ENCODE measurements around the gene TTC28. TPM values are rescaled to one million over a fixed set of nuclear protein-coding genes. Genes with fewer than 3 reads are reported as not detected.

Gene TTC28
- polyA plus RNA-seq, 1 donor from 2014 or later, result 14.8 TPM

- Histone ChIP-seq H3F3A (ENCODE audit: insufficient read depth, low read length, poor library complexity, severe bottlenecking) (no peaks in the 10 kb centered on the region), H3K36me3 (ENCODE audit: insufficient read depth, low read length) (peaks cover 9% of the 10 kb centered on the region), H3K4me3 (ENCODE audit: low read length) (no peak overlapping the region), H3K4me2 (ENCODE audit: low read length) (no peak overlapping the region), H3K9ac (ENCODE audit: low read length) (no peak overlapping the region), H3K9me2 (ENCODE audit: insufficient read depth, low read length) (no peaks in the 10 kb centered on the region), H4K20me1 (ENCODE audit: insufficient read depth) (no peaks in the 10 kb centered on the region), H3K9me3 (ENCODE audit: low read length) (no peaks in the 10 kb centered on the region), H3K27ac (ENCODE audit: low read length) (no peak overlapping the region), H3K79me2 (replicated peaks; ENCODE audit: insufficient read depth, low read length) (no peaks in the 10 kb centered on the region), H2AFZ (ENCODE audit: low read depth, low read length) (no peak overlapping the region), H3K27me3 (ENCODE audit: insufficient read depth, low read depth, low read length) (no peaks in the 10 kb centered on the region)
- TF ChIP-seq RAD21 (conservative IDR thresholded peaks at IDR 0.05) (no peak), CTCF (IDR thresholded peaks at IDR 0.05; ENCODE audit: poor library complexity, severe bottlenecking) (no peak), REST (IDR thresholded peaks at IDR 0.05; ENCODE audit: borderline replicate concordance) (no peak), MXI1 (conservative IDR thresholded peaks at IDR 0.05; ENCODE audit: poor library complexity, severe bottlenecking) (no peak), EZH2 (IDR thresholded peaks at IDR 0.05; ENCODE audit: borderline replicate concordance, insufficient read depth, low read length, poor library complexity, severe bottlenecking) (no peak), TAF1 (IDR thresholded peaks at IDR 0.05; ENCODE audit: low read depth) (no peak), POLR2AphosphoS5 (IDR thresholded peaks at IDR 0.05) (no peak), SMC3 (conservative IDR thresholded peaks at IDR 0.05; ENCODE audit: poor library complexity) (no peak), EP300 (conservative IDR thresholded peaks at IDR 0.05; ENCODE audit: poor library complexity, severe bottlenecking) (no peak)
Observed at GRCh38 chr22:27991586-27992293, 687.9 kb downstream of the TTC28 start.

- Histone ChIP-seq H3K4me2 (ENCODE audit: low read length) (no peak overlapping the region), H3K4me3 (ENCODE audit: low read length) (no peak overlapping the region), H3F3A (ENCODE audit: insufficient read depth, low read length, poor library complexity, severe bottlenecking) (no peaks in the 10 kb centered on the region), H3K9me3 (ENCODE audit: low read length) (no peaks in the 10 kb centered on the region), H3K36me3 (ENCODE audit: insufficient read depth, low read length) (peaks cover 9% of the 10 kb centered on the region), H3K9ac (ENCODE audit: low read length) (no peak overlapping the region), H3K27me3 (ENCODE audit: insufficient read depth, low read depth, low read length) (no peaks in the 10 kb centered on the region), H3K9me2 (ENCODE audit: insufficient read depth, low read length) (no peaks in the 10 kb centered on the region), H2AFZ (ENCODE audit: low read depth, low read length) (no peak overlapping the region), H3K79me2 (replicated peaks; ENCODE audit: insufficient read depth, low read length) (no peaks in the 10 kb centered on the region), H4K20me1 (ENCODE audit: insufficient read depth) (no peaks in the 10 kb centered on the region), H3K27ac (ENCODE audit: low read length) (no peak overlapping the region)
- no peak for TF ChIP-seq RAD21 (conservative IDR thresholded peaks at IDR 0.05)
- no peak for TF ChIP-seq REST (IDR thresholded peaks at IDR 0.05; ENCODE audit: borderline replicate concordance)
- no peak for TF ChIP-seq EZH2 (IDR thresholded peaks at IDR 0.05; ENCODE audit: borderline replicate concordance, insufficient read depth, low read length, poor library complexity, severe bottlenecking)
- TF ChIP-seq TAF1 (IDR thresholded peaks at IDR 0.05; ENCODE audit: low read depth), result no peak
- TF ChIP-seq SMC3 (conservative IDR thresholded peaks at IDR 0.05; ENCODE audit: poor library complexity), result no peak
- TF ChIP-seq POLR2AphosphoS5 (IDR thresholded peaks at IDR 0.05), result no peak
- TF ChIP-seq MXI1 (conservative IDR thresholded peaks at IDR 0.05; ENCODE audit: poor library complexity, severe bottlenecking), result no peak
- no peak for TF ChIP-seq CTCF (IDR thresholded peaks at IDR 0.05; ENCODE audit: poor library complexity, severe bottlenecking)
- TF ChIP-seq EP300 (conservative IDR thresholded peaks at IDR 0.05; ENCODE audit: poor library complexity, severe bottlenecking), result no peak
Observed at GRCh38 chr22:27990879-27991278, 688.8 kb downstream of the TTC28 start.

Measured in neural cell (in vitro differentiated cells).